Measurements from ENCODE around the gene SELE. TPM values are rescaled to one million over a fixed set of nuclear protein-coding genes. Genes with fewer than 3 reads are reported as not detected.

Gene SELE
- total and polyA plus RNA-seq, 2 of the 8 experiments (the other 6 are each of a cell fraction or from before 2014, with no cell fraction given): not detected

DNA sequence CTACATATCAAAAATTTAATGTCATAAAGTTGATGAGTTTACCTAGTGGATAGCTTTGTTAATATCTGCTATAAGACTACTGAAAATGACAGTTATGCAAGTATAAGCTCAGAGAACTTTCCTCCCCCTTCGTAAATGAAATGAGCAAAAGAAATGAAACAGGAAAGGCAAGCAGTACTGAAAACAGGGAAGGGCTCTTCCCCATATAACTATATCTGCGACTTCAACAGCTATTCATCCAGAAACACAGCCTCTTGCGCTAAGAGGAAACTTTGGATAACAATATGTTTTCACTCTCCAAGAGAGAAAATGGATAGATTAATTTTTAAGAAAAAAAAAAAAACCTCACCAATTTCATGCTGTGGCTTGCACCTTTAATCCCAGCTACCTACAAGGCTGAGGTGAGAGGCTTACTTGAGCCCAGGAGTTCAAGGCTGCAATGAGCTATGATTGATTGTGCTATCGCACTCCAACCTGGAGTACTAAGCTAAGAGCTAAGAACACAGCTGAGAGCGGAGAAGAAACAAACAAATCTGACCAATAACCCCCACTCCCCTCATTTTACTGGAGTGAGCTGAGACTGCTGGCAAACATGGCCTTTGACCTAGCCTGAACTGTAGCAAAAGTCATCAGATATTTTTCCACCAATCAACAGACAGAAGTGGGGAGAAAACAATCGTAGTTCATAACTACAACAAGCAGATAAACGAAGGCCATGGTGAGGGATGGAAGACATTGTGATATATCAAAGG, 31.9 kb upstream of the SELE start (continued):
- TF ChIP-seq RFX5 (IDR thresholded peaks at IDR 0.05; ENCODE audit: borderline replicate concordance, low read depth, low read length): no peak
- no peak for TF ChIP-seq RXRA (IDR thresholded peaks at IDR 0.05; ENCODE audit: insufficient read depth, low read depth, low read length)
- TF ChIP-seq SP1 (IDR thresholded peaks at IDR 0.05; ENCODE audit: low read depth, low read length): no peak
- no peak for TF ChIP-seq EGR1 (IDR thresholded peaks at IDR 0.05; ENCODE audit: borderline replicate concordance, low read depth, low read length)
- no peak for TF ChIP-seq YY1 (IDR thresholded peaks at IDR 0.05; ENCODE audit: low read depth, low read length)
- TF ChIP-seq HDAC6 (IDR thresholded peaks at IDR 0.05; ENCODE audit: low read depth, low read length): no peak
